DND-41 (cell line): ENCODE results near the gene EPN1.

Source experiments
- CTCF ChIP-seq: IDR thresholded peaks from 2 replicates; pipeline ENCODE4 v1.5.1; 2012; ENCODE audit warnings: borderline replicate concordance, low read length, moderate library complexity, mild to moderate bottlenecking; ENCODE audit not compliant: poor library complexity, severe bottlenecking; ENCODE audit errors: extremely low read depth
- EZH2 ChIP-seq: IDR thresholded peaks from 3 replicates; pipeline ENCODE4 v1.6.1; 2012; ENCODE audit warnings: borderline replicate concordance, low read depth, mild to moderate bottlenecking, moderate library complexity, low read length, inconsistent platforms; ENCODE audit not compliant: severe bottlenecking

GRCh38 chr19:55683449-55684261 lies 8.6 kb downstream of the EPN1 start:
- TF ChIP-seq EZH2 (no peak), CTCF (no peak)
